ENCODE results near the gene GRHL1.

DNA sequence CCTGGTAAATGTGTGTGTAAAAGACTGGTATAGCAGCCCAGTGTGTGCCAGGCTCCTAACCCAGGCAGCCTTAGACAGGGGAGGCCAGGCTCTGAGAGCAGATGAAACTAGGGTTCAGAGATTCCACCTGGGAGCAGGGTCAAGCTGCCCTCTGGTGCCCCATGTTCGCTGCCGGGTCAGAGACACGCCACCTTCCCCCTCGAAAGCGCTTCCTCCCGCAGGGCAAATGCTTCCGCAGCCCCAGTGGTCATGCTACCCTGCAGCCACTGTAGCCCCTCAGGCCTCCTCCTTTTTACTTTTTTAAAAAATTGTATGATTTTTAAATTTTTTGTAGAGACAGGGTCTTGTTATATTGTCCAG lies 81.2 kb downstream of the GRHL1 start:
- TF ChIP-seq FOXP2 (optimal IDR thresholded peaks at IDR 0.05; ENCODE audit: borderline replicate concordance, extremely low read depth, extremely low read length, insufficient read depth) (no peak), TAF1 (IDR thresholded peaks at IDR 0.05; ENCODE audit: borderline replicate concordance, insufficient read depth, low read length) (no peak)
